GM23248 (cell line): ENCODE measurements around the gene IL1RAPL1.

Experiments used
- EZH2 ChIP-seq: fragments of 200-600 bp; sonication (generic); IDR thresholded peaks from 2 replicates; pipeline ENCODE4 v1.6.1; 2018; ENCODE audit warnings: antibody characterized with exemption, mild to moderate bottlenecking; ENCODE audit not compliant: insufficient read depth, poor library complexity, severe bottlenecking
- EZH2phosphoT487 ChIP-seq: fragments of 200-600 bp; sonication (generic); IDR thresholded peaks from 2 replicates; pipeline ENCODE4 v1.6.1; 2018; ENCODE audit warnings: antibody characterized with exemption, moderate library complexity, mild to moderate bottlenecking, low read depth; ENCODE audit not compliant: insufficient read depth

GRCh38 chrX:29545878-29546277 is 958.6 kb downstream of the IL1RAPL1 start:
- TF ChIP-seq EZH2 (no peak), EZH2phosphoT487 (no peak)
